ENCODE data around the gene DHRS7C. TPM values are rescaled to one million over a fixed set of nuclear protein-coding genes. Genes with fewer than 3 reads are reported as not detected.

The DHRS7C gene
- total RNA-seq, 1 donor from 2014 or later, result not detected

DNA sequence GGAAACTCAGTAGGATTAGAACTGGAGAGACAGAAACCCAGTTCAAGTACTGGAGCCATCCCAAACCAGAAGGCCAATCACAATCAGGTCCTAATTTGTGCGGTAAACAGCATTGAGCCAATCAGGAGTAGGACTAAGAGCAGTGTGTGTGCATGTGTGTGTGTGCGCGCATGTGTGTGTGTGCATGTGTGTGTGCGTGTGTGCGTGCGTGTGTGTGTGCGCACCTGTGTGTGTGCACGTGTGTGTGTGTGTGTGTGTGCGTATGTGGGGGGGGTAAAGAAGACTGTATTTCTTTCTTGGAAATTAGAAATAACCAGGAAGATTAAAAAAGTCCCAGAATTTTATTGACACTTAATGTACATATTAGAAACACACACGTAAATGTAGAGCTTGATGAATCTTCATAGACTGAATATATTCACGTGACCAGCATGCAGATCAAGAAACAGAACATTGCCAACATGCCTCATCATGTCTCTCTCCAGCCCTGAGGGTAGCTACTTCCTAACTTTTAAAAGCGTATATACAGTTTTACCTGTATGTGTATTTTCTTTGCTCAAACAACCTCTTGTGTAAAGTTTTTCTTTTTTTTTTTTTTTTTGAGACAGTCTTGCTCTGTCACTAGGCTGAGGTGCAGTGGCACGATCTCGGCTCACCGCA lies 919 bp upstream of the DHRS7C start:
- H3K79me2 ChIP-seq (ENCODE audit: low read depth), result no peaks in the 10 kb centered on the region
- no peak overlapping the region for H3K4me2 ChIP-seq
- H3K4me1 ChIP-seq, result peaks cover 4% of the 10 kb centered on the region
- TF ChIP-seq EZH2 (IDR thresholded peaks at IDR 0.05) (no peak), EZH2phosphoT487 (IDR thresholded peaks at IDR 0.05) (no peak)
- TF ChIP-seq, protein P1, sequence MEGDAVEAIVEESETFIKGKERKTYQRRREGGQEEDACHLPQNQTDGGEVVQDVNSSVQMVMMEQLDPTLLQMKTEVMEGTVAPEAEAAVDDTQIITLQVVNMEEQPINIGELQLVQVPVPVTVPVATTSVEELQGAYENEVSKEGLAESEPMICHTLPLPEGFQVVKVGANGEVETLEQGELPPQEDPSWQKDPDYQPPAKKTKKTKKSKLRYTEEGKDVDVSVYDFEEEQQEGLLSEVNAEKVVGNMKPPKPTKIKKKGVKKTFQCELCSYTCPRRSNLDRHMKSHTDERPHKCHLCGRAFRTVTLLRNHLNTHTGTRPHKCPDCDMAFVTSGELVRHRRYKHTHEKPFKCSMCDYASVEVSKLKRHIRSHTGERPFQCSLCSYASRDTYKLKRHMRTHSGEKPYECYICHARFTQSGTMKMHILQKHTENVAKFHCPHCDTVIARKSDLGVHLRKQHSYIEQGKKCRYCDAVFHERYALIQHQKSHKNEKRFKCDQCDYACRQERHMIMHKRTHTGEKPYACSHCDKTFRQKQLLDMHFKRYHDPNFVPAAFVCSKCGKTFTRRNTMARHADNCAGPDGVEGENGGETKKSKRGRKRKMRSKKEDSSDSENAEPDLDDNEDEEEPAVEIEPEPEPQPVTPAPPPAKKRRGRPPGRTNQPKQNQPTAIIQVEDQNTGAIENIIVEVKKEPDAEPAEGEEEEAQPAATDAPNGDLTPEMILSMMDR (IDR thresholded peaks at IDR 0.05), result no peak
- no peak overlapping the region for H2AFZ ChIP-seq (replicated peaks)
- Mint-ChIP-seq H3K36me3 (no peaks in the 10 kb centered on the region), H3K9me3 (no peaks in the 10 kb centered on the region), H3K27me3 (ENCODE audit: insufficient read depth, low read depth) (peaks cover 4% of the 10 kb centered on the region), H3K4me3 (no peak overlapping the region), H3K4me1 (peaks cover 11% of the 10 kb centered on the region), H3K27ac (no peak overlapping the region)
- no peaks in the 10 kb centered on the region for H3K9me3 ChIP-seq (ENCODE audit: low read depth)
- H3K36me3 ChIP-seq, result no peaks in the 10 kb centered on the region
- DNase-seq (ENCODE audit: low spot score), result no peak
- peaks cover 4% of the 10 kb centered on the region for H3F3A ChIP-seq (ENCODE audit: low read depth)
- no peak overlapping the region for H3K9ac ChIP-seq
- no peaks in the 10 kb centered on the region for H3K27me3 ChIP-seq
- no peaks in the 10 kb centered on the region for H4K20me1 ChIP-seq (ENCODE audit: low read depth)
- no peak overlapping the region for H3K4me3 ChIP-seq
- H3K27ac ChIP-seq, result no peak overlapping the region

DNA sequence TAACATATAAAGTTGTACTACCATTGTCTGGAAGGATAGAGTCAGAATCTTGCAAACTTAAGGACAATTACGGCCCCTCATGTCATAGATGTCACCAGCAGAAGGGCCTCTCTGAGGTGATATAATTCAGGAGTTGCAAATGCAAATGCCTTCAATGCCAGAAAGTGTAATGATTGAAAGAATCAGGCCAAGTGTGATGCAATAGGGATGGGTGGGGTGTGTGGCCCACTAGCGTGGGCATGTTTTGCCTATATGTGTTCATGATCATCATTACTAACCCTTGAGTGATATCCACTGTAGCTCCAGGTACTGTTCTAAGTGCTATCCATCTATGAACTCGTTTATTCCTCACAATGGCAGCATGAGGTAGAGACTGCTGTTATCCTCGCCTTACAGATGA lies 1.1 kb downstream of the DHRS7C start:
- TF ChIP-seq EZH2phosphoT487 (IDR thresholded peaks at IDR 0.05), result no peak
- TF ChIP-seq EZH2 (IDR thresholded peaks at IDR 0.05), result no peak
- TF ChIP-seq, protein P1 (IDR thresholded peaks at IDR 0.05), result no peak
- H3K27ac ChIP-seq, result no peak overlapping the region
- Mint-ChIP-seq H3K4me1 (peaks cover 11% of the 10 kb centered on the region), H3K4me3 (no peak overlapping the region), H3K9me3 (no peaks in the 10 kb centered on the region), H3K36me3 (no peaks in the 10 kb centered on the region), H3K27ac (no peak overlapping the region), H3K27me3 (ENCODE audit: insufficient read depth, low read depth) (peaks cover 6% of the 10 kb centered on the region)
- H3K27me3 ChIP-seq, result no peaks in the 10 kb centered on the region
- no peaks in the 10 kb centered on the region for H3K9me3 ChIP-seq (ENCODE audit: low read depth)
- no peak for DNase-seq (ENCODE audit: low spot score)
- peaks cover 4% of the 10 kb centered on the region for H3K4me1 ChIP-seq
- no peak overlapping the region for H3K4me2 ChIP-seq
- H3K79me2 ChIP-seq (ENCODE audit: low read depth), result no peaks in the 10 kb centered on the region
- H3K4me3 ChIP-seq, result no peak overlapping the region
- no peak overlapping the region for H2AFZ ChIP-seq (replicated peaks)
- H3F3A ChIP-seq (ENCODE audit: low read depth), result peaks cover 4% of the 10 kb centered on the region
- H4K20me1 ChIP-seq (ENCODE audit: low read depth), result no peaks in the 10 kb centered on the region
- no peaks in the 10 kb centered on the region for H3K36me3 ChIP-seq
- H3K9ac ChIP-seq, result no peak overlapping the region

DNA sequence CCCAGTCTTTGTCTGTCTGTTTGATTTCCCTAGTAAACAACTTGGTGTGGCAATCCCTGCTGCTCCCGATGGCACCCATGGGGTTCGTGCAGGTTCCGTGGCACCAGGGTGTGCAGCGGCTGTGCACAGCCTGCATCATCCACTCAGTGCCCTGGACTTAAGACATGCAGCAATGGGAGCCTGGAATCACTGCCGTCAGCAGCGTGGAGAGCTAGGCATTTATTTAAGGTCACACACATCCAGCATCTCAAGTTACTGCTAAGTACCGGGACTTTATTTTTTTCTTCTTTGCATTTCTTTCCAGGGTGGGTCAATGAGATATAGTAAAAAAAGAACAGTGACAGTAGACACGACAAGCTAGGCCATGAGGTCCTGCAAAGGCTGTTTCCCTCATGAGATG lies 2.8 kb downstream of the DHRS7C start:
- H3K9me3 Mint-ChIP-seq, result no peaks in the 10 kb centered on the region
- Histone ChIP-seq H2AFZ (replicated peaks) (no peak overlapping the region), H3F3A (ENCODE audit: low read depth) (peaks cover 4% of the 10 kb centered on the region), H3K36me3 (no peaks in the 10 kb centered on the region), H3K27ac (no peak overlapping the region), H3K4me1 (peaks cover 4% of the 10 kb centered on the region), H3K4me2 (no peak overlapping the region), H4K20me1 (ENCODE audit: low read depth) (no peaks in the 10 kb centered on the region), H3K9me3 (ENCODE audit: low read depth) (no peaks in the 10 kb centered on the region), H3K9ac (no peak overlapping the region), H3K27me3 (no peaks in the 10 kb centered on the region), H3K4me3 (no peak overlapping the region), H3K79me2 (ENCODE audit: low read depth) (no peaks in the 10 kb centered on the region)
- peaks cover 11% of the 10 kb centered on the region for H3K4me1 Mint-ChIP-seq
- no peak overlapping the region for H3K4me3 Mint-ChIP-seq
- no peaks in the 10 kb centered on the region for H3K36me3 Mint-ChIP-seq
- peaks cover 6% of the 10 kb centered on the region for H3K27me3 Mint-ChIP-seq (ENCODE audit: insufficient read depth, low read depth)
- no peak for DNase-seq (ENCODE audit: low spot score)
- H3K27ac Mint-ChIP-seq, result no peak overlapping the region
- TF ChIP-seq, protein P1 (IDR thresholded peaks at IDR 0.05), result no peak
- TF ChIP-seq EZH2 (IDR thresholded peaks at IDR 0.05), result no peak
